ENCODE measurements around the gene POLR3GL.

Gene POLR3GL

GRCh38 chr1:145980457-145980994 is 16.0 kb downstream of the POLR3GL start:
- Histone ChIP-seq H3K4me3 (ENCODE audit: insufficient read length, low read depth) (no peak overlapping the region), H3K9ac (ENCODE audit: insufficient read length, low read depth) (no peak overlapping the region), H3K36me3 (ENCODE audit: insufficient read depth, insufficient read length, low read length) (no peaks in the 10 kb centered on the region), H3K27me3 (ENCODE audit: insufficient read depth, insufficient read length) (no peaks in the 10 kb centered on the region), H3K4me1 (ENCODE audit: insufficient read depth, insufficient read length) (peaks cover 11% of the 10 kb centered on the region), H3K9me3 (ENCODE audit: insufficient read depth, low read length) (no peaks in the 10 kb centered on the region)
- TF ChIP-seq ZNF274 (IDR thresholded peaks at IDR 0.05; ENCODE audit: low read depth, low read length) (no peak), YY1 (IDR thresholded peaks at IDR 0.05; ENCODE audit: insufficient read depth, insufficient read length) (no peak), SUZ12 (IDR thresholded peaks at IDR 0.05; ENCODE audit: extremely low read depth, insufficient read depth, insufficient read length) (no peak)
- DNase-seq (ENCODE audit: low read depth, low spot score), result no peak

GRCh38 chr1:145982010-145982723 is 17.7 kb downstream of the POLR3GL start:
- TF ChIP-seq ZNF274 (IDR thresholded peaks at IDR 0.05; ENCODE audit: low read depth, low read length) (no peak), SUZ12 (IDR thresholded peaks at IDR 0.05; ENCODE audit: extremely low read depth, insufficient read depth, insufficient read length) (no peak)
- peaks cover 16% of the 10 kb centered on the region for H3K4me1 ChIP-seq (ENCODE audit: insufficient read depth, insufficient read length)
- H3K4me3 ChIP-seq (ENCODE audit: insufficient read length, low read depth), result no peak overlapping the region
- no peaks in the 10 kb centered on the region for H3K36me3 ChIP-seq (ENCODE audit: insufficient read depth, insufficient read length, low read length)
- H3K9ac ChIP-seq (ENCODE audit: insufficient read length, low read depth), result no peak overlapping the region
- DNase-seq (ENCODE audit: low read depth, low spot score), result no peak
- H3K9me3 ChIP-seq (ENCODE audit: insufficient read depth, low read length), result no peaks in the 10 kb centered on the region
- H3K27me3 ChIP-seq (ENCODE audit: insufficient read depth, insufficient read length), result no peaks in the 10 kb centered on the region

- H3K27me3 ChIP-seq (ENCODE audit: insufficient read depth, insufficient read length), result no peaks in the 10 kb centered on the region
- no peaks in the 10 kb centered on the region for H3K36me3 ChIP-seq (ENCODE audit: insufficient read depth, insufficient read length, low read length)
- no peak overlapping the region for H3K4me3 ChIP-seq (ENCODE audit: insufficient read length, low read depth)
- peaks cover 16% of the 10 kb centered on the region for H3K4me1 ChIP-seq (ENCODE audit: insufficient read depth, insufficient read length)
- H3K9ac ChIP-seq (ENCODE audit: insufficient read length, low read depth), result no peak overlapping the region
- H3K9me3 ChIP-seq (ENCODE audit: insufficient read depth, low read length), result no peaks in the 10 kb centered on the region
- TF ChIP-seq SUZ12 (IDR thresholded peaks at IDR 0.05; ENCODE audit: extremely low read depth, insufficient read depth, insufficient read length) (no peak), ZNF274 (IDR thresholded peaks at IDR 0.05; ENCODE audit: low read depth, low read length) (no peak), YY1 (IDR thresholded peaks at IDR 0.05; ENCODE audit: insufficient read depth, insufficient read length) (no peak)
- no peak for DNase-seq (ENCODE audit: low read depth, low spot score)
Observed at GRCh38 chr1:145983206-145983675, 18.8 kb downstream of the POLR3GL start.

- no peak for DNase-seq (ENCODE audit: low read depth, low spot score)
- H3K36me3 ChIP-seq (ENCODE audit: insufficient read depth, insufficient read length, low read length), result no peaks in the 10 kb centered on the region
- TF ChIP-seq YY1 (IDR thresholded peaks at IDR 0.05; ENCODE audit: insufficient read depth, insufficient read length) (no peak), ZNF274 (IDR thresholded peaks at IDR 0.05; ENCODE audit: low read depth, low read length) (no peak), SUZ12 (IDR thresholded peaks at IDR 0.05; ENCODE audit: extremely low read depth, insufficient read depth, insufficient read length) (no peak)
- peaks cover 11% of the 10 kb centered on the region for H3K4me1 ChIP-seq (ENCODE audit: insufficient read depth, insufficient read length)
- H3K9ac ChIP-seq (ENCODE audit: insufficient read length, low read depth), result no peak overlapping the region
- no peaks in the 10 kb centered on the region for H3K27me3 ChIP-seq (ENCODE audit: insufficient read depth, insufficient read length)
- no peak overlapping the region for H3K4me3 ChIP-seq (ENCODE audit: insufficient read length, low read depth)
- H3K9me3 ChIP-seq (ENCODE audit: insufficient read depth, low read length), result no peaks in the 10 kb centered on the region
Observed at GRCh38 chr1:145983960-145984830, 19.7 kb downstream of the POLR3GL start.

- Histone ChIP-seq H3K27me3 (ENCODE audit: insufficient read depth, insufficient read length) (no peaks in the 10 kb centered on the region), H3K36me3 (ENCODE audit: insufficient read depth, insufficient read length, low read length) (no peaks in the 10 kb centered on the region), H3K4me3 (ENCODE audit: insufficient read length, low read depth) (no peak overlapping the region), H3K9ac (ENCODE audit: insufficient read length, low read depth) (no peak overlapping the region), H3K9me3 (ENCODE audit: insufficient read depth, low read length) (no peaks in the 10 kb centered on the region), H3K4me1 (ENCODE audit: insufficient read depth, insufficient read length) (peaks cover 11% of the 10 kb centered on the region)
- no peak for TF ChIP-seq YY1 (IDR thresholded peaks at IDR 0.05; ENCODE audit: insufficient read depth, insufficient read length)
- TF ChIP-seq SUZ12 (IDR thresholded peaks at IDR 0.05; ENCODE audit: extremely low read depth, insufficient read depth, insufficient read length), result no peak
- TF ChIP-seq ZNF274 (IDR thresholded peaks at IDR 0.05; ENCODE audit: low read depth, low read length), result no peak
- DNase-seq (ENCODE audit: low read depth, low spot score), result no peak
Observed at GRCh38 chr1:145985129-145985501, 20.6 kb downstream of the POLR3GL start.

- no peaks in the 10 kb centered on the region for H3K9me3 ChIP-seq (ENCODE audit: insufficient read depth, low read length)
- H3K4me1 ChIP-seq (ENCODE audit: insufficient read depth, insufficient read length), result peaks cover 11% of the 10 kb centered on the region
- H3K4me3 ChIP-seq (ENCODE audit: insufficient read length, low read depth), result no peak overlapping the region
- H3K27me3 ChIP-seq (ENCODE audit: insufficient read depth, insufficient read length), result no peaks in the 10 kb centered on the region
- DNase-seq (ENCODE audit: low read depth, low spot score), result no peak
- H3K9ac ChIP-seq (ENCODE audit: insufficient read length, low read depth), result no peak overlapping the region
- no peaks in the 10 kb centered on the region for H3K36me3 ChIP-seq (ENCODE audit: insufficient read depth, insufficient read length, low read length)
- TF ChIP-seq ZNF274 (IDR thresholded peaks at IDR 0.05; ENCODE audit: low read depth, low read length) (no peak), YY1 (IDR thresholded peaks at IDR 0.05; ENCODE audit: insufficient read depth, insufficient read length) (no peak), SUZ12 (IDR thresholded peaks at IDR 0.05; ENCODE audit: extremely low read depth, insufficient read depth, insufficient read length) (no peak)
Observed at GRCh38 chr1:145985502-145986439, 21.3 kb downstream of the POLR3GL start.
